NCI-H1092 (cell line): ENCODE data around the gene RASA3.
"Not testable (repeated sequence)": the region's sequence is repeated elsewhere in the genome, so short reads cannot be mapped to it uniquely, and the experiment has no call there.

Source experiments
- DNase-seq: peaks from one replicate; lab custom pipeline; 2025; lab: John Stamatoyannopoulos, UW

The RASA3 gene

DNA sequence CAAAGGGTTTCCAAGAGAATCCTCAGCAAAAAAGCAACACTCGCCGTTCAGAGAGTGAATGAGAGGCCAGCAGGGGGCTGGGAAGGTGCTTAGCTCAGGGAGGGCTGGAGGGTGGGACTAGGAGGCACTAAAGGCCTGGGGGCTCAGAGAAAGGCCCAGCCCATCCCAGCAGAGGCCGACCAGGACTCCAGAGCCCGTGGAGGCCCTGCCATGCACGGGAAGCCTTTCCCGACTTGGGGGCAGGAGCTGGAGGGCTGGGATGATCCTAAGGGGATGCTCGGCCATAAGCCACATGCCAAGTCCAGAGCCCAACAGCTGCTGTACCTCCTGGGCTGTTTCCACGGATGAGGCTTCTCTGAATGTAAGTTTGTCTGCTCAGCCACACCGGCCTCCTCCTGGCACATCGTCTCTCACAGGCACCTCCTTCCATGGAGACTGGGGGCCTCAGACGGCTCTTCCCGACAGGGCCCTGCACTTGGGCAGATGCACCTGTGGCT lies 19.5 kb downstream of the RASA3 start:
- no peak for DNase-seq

DNA sequence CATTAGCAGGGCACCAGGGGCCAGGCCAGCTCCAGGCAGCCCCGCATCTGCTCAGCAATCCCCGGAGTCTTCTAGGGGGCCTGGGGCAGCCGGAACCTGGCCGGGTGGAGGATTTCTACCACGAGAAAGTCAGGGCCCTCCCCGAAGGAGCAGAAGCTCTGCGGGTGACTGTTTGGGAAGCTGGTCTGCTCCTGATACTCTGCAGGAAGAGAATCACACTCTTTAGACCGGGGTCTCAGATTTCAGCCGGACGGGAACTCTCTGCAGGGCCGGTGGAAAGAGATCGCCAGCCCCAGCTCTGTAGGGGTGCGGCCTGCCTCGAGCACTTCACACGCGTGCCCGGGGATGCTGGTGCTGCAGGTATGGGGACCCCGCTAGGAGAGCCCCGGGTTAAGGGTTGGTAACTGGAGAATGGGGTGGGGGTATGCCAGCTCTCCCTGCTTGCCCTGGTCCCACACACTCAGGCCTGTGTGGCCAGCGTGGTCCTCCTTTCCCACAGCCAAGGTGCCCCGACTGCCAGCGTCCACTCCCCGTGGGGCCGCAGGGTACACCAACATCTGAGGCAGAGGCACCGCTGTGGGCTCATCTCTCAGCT lies 20.1 kb downstream of the RASA3 start:
- no peak for DNase-seq

DNA sequence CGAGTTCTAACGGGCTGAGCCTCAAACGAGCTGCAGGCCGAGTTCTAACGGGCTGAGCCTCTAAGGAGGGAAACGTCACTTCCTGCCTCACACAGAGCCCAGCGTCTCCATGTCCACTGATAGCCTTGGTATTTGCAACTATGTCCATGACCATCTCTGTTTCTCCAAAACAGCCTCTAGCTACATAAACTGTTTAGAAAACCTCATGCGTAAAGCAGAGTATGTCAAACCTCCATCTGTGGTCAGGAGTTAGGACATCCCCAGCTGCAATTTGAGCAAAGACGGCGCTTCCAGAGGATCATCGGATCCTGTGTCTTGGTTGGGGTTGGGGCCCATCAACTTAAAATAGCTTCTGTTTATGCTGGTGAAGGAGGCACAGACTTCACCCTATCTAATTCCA lies 20.8 kb downstream of the RASA3 start:
- no peak for DNase-seq

DNA sequence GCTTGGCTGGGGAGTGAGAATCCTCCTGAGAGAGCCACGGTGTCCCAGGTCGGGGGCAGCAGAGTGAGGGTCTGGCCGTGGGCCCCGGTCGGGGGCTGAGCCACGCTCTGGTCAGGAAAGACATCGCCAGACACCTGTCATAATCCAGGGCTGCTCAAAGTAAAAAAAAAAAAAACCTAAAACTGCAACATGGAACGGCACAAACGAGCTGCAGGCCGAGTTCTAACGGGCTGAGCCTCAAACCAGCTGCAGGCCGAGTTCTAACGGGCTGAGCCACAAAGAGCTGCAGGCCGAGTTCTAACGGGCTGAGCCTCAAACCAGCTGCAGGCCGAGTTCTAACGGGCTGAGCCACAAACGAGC lies 21.6 kb downstream of the RASA3 start:
- DNase-seq = not testable (repeated sequence)

DNA sequence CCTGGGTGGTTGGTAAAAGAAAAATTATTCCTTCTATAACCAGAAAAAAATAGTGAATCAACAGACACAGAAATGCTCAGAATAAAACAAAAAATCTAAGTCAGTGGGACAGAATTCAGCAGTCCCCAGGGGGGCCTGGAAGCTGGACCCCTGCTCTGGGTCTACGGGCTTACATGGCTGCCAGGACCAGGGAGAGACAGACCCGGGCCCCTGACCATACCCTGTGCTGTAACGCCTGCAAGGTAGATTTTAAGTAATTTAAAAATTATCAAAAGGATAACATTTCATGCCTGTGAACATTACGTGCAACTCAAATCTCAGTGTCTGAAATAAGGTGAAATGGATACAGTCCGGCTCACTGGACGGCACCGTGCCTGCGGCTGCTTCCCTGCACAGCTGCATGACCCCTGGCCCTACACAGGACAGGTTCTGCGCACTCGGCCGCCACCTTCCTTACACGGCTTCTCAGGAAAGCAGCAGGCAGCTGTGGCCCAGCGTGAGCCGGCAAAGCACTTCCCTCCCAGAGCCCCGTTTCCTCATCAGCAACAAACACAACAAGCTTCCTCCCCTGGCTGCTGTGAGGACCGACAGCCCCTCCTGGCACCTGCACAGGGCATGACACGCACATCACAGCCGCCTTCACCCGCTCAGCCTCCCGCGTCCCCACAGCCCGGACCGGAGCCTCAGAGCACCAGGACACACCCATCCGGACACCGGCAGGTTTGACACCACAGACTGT lies 22.2 kb downstream of the RASA3 start:
- DNase-seq = peak; percentile 14

DNA sequence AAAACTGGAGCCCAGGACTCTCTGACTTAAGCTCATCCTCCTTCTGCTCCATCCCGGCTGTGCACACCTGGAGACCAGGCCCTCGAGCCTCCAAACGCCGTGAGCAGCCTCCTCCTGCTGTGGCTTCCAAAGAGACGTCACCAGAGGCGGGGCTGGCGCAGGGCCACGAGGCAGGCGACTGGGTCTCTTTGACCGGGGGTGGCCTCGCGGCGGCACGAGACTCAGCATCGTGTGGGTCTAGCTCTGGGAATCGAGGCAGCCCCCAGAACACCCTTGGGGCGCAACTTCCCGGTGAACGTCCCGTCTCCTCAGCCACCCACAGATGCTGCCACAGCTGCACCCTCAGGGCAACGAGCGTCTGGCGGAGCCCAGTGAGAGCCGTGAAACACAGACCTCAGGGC lies 22.8 kb downstream of the RASA3 start:
- DNase-seq = peak; percentile 59

DNA sequence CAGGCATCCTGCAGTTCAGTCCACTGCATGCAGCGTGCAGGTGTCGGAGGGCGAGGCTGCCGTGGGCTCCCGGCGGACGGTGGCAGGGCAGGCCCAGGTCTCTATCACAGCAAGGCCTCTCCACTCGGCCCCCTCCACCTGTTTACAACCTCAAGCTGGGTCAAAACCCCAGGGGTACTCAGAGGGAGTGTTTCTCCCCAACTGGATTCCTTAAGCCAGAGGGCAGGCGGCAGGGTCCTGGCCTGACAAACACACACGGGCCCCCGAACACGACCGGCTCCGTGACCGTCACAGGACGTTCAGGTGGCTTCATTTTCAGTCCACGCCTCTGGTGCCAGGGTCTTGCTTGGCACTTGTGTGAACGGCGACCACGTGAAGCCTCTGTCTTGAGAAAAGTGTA lies 23.5 kb downstream of the RASA3 start:
- DNase-seq = no peak

DNA sequence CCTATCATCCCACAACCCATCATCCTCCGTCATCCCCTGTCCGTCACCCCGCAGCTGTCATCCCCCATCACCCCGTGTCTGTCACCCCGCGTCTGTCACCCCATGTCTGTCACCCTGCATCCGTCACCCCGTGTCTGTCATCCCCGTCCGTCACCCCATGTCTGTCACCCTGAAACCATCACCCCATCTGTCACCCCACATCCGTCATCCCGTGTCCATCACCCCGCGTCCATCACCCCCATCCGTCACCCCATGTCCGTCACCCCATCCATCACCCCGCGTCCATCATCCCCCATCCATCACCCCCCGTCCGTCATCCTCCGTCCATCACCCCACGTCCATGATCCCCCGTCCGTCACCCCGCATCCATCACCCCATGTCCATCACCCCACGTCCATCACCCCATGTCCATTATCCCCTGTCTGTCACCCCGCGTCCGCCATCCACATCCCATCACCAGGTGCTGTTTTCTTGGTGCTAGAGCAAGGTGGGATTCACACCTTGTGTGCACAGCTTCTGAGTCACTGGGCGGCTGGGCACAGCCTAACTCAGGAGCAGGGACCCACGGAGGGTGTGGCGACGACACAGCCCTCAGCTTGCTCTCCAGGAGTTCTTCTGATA lies 24.2 kb downstream of the RASA3 start:
- no peak for DNase-seq

DNA sequence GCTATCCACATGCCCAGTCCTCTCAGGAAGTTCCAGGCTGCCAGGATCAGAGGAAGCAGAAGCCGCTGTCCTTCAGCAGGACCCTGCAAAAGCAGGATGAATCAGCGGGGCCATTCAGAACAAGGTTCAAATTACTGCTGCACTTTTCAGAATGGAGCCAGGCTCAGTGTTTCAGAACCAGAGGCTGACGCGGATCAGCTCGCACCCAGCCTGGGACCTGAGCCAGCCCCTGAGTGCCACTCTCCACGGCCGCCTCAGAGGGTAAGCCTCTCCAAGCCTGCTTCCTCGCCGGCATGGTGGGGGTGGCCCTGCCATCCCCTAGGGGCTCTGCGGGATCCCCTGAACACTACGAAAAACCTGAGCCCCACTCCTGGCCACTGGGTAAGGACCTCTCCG lies 24.7 kb downstream of the RASA3 start:
- peak; percentile 76 for DNase-seq

DNA sequence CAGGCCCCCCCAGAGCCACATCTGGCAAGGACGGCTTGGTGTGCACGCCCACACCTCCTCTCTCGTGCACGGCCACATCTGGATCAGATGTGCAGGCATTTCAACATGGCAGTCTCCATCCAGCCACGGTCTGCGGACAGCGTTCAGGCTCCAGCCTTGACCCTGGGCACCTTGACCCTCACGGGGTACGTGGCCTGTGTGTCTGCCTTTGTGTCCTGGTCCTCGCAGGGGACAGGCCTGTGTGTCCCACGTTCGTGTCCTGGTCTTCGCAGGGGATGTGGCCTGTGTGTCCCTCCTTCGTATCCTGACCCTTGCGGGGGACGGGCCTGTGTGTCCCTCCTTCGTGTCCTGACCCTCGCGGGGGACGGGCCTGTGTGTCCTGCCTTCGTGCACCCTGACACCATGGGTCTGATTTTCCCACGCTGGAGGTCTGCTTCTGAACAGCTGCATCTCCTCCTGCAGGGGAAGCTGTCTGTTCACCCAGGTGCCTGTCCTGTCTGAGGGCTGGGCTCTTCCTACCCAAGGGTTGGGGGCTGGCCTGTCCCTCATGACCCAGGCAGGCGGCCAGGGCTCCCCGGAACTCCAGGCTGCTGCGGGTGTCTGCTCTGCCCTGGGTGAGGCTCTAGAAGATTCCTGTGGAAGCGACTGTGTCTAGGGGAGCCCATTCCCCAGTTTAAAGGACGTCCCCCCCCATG lies 25.3 kb downstream of the RASA3 start:
- no peak for DNase-seq

DNA sequence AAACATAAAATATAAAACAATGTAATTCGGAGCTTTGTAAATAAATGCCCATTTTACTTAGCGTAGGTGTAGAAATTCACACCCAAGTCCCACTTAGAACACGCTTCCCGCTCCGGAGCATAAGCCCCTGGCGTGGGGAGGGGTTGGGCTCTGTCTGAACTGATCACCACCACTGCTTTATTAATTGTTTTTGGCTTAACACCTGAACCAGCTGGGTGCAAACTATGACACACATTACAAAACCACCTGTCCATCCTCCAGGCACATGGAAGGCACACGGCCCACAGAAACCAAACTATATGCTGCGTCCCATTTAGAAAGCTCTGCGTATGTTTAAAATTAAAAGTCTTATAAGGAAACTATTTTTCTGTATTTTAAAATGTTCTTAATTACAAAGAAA lies 25.9 kb downstream of the RASA3 start:
- no peak for DNase-seq

DNA sequence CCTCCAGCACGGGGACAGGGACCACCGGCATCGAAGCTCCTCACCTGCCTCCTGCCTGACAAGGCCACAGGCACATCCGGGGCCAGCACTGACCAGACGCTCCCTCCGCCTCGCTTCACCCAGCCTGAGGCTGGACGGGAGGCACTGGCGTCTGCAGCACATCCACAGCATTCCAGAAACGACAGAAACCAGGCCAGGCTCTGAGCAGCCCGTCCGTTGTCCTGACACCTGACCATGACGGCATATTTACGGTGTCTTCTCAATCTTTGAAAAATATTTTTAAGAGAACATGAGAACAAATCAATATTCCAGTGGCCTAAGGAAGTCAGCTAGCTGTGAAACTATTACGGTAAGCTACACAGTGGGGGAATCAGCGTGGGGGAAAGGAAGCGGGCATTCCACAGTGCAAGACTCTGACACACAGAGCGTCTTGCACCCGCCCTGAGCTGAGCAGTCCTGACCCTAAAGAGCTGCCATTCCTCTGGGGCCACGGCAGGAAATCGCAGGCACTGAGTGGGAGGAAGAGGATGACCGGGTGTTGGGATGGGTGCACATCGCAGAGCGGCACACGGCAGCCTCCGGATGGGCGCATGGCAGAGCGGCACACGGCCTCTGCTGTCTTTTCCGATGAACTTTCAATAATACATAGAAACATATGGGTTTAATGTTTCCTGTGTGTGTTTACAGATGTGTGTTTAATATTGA lies 26.8 kb downstream of the RASA3 start:
- DNase-seq = no peak

DNA sequence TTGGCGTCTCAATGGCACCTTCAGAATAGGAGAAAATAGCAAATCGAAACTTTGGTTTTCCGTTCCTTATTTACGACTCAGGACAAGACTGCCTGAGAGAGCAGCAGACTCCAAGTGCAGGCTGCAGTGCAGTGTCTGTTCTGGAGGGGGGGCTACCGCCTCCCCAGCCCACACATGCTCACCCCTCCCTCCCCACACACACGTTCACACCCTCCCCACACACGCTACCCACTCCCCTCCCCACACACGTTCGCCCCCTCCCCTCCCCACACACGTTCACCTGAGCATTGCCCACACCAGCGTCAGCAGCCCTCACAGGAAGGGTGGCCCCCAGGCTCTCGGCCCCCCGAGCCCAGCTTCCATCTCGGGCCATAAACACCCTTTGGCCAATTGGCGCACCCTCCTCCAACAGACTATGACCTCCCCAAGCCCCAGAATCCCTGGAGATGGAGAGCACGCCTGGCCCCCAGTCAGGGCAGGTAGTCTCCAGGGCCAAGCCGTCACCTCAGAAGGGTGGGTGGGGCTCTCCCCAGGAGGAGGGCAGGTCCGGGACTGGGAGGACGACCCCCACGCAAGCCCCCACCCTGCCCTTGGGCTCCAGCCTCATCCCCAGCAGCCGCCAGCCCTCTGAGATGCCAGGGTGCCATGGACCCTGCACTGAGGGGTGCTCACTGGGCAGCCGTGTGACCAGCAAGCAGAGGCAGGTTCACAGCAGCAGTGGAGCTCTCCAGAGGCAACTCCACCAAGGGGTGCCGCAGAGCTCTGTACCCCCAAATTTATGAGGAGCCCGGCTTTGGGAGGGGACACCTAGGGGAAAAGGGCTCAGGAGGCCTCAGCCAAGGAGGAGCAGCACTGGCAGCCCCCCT lies 27.5 kb downstream of the RASA3 start:
- no peak for DNase-seq

DNA sequence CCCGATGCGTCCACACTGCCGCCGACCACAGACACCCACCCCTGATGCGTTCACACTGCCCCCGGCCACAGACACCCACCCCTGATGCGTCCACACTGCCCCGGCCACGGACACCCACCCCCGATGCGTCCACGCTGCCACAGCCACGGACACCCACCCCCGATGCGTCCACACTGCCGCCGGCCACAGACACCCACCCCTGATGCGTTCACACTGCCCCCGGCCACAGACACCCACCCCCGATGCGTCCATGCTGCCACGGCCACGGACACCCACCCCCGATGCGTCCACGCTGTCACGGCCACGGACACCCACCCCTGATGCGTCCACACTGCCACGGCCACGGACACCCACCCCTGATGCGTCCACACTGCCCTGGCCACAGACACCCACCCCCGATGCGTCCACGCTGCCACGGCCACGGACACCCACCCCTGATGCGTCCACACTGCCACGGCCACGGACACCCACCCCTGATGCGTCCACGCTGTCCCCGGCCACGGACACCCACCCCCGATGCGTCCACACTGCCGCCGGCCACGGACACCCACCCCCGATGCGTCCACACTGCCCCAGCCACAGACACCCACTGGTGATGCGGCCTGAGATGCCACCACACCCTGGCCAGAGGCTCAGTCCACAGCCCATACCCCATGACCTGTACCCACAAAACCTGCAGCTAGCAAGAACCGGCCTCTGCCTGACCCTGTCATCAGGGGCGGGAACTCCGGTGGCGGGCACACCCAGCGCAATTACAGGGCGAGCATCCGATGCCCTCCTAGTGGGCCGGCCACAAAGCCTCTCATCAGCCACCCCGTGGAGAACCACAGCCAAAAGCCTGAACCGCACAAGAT lies 28.4 kb downstream of the RASA3 start:
- no peak for DNase-seq

DNA sequence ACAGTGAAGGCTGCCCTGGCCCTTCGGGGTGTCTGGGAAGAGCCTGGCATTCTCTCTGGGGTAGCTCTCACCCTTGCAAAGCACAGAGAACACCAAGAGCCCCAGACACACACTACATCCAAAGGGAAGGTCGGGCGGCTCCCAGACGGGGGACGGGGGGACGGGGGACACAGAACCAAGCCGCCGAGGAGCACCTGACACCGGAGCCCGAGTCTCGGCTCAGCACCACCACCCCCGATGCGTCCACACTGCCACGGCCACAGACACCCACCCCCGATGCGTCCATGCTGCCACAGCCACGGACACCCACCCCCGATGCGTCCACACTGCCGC lies 29.2 kb downstream of the RASA3 start:
- not testable (repeated sequence) for DNase-seq

DNA sequence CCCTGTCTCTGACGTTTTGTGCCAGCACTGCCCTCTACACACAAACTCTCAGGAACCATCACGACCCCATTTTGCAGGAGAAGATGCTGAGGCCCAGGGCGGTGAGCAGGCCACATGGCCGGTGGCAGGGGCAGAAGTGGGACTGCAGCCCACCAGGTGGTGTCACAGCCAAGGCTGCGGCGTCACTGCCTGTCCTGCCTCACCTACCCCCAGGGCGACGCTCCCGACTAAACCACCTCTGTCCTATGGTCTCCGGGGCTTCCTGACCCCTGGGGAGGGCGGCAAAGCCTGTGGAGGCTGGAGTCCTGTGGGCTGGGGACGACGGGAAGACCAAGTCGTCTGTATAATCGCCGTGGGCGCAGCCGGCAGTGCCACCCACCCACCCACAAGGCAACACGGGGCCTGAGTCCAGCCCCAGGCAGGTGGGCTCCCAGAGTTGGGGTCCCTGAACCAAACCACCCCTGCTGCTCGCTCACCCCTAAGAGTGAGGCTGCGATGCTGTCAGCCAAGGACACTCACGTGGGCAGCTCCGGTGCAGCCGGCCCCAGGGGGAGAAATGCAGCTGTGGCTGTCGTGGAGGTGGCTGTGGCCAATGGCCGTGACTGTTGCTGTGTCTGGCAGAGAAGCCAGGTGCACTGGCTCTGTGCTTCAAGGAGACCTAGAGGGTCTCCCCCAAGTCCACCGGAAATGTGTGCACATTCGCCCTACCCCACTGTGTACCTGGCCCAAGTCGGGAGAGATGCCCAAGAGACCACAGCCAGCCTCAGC lies 29.7 kb downstream of the RASA3 start:
- no peak for DNase-seq

DNA sequence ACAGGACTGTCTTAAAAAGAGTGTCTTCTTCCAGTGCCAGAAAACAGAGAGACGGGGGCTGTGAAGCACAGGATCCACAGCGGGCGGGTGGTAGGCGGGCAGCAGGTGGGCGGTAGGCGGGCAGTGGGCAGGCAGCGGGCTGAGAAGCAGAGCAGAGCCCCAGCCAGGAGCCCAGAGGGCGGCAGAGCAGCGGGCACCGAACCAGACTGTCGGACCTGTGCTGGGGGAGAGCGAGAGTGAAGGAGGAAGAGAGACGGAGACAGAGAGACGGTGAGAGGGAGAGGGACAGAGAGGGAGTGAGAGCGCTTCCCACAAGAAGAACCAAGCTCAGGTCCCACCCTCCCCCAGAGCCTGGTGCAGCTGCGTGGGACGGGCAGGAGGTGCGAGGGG lies 30.3 kb downstream of the RASA3 start:
- no peak for DNase-seq

DNA sequence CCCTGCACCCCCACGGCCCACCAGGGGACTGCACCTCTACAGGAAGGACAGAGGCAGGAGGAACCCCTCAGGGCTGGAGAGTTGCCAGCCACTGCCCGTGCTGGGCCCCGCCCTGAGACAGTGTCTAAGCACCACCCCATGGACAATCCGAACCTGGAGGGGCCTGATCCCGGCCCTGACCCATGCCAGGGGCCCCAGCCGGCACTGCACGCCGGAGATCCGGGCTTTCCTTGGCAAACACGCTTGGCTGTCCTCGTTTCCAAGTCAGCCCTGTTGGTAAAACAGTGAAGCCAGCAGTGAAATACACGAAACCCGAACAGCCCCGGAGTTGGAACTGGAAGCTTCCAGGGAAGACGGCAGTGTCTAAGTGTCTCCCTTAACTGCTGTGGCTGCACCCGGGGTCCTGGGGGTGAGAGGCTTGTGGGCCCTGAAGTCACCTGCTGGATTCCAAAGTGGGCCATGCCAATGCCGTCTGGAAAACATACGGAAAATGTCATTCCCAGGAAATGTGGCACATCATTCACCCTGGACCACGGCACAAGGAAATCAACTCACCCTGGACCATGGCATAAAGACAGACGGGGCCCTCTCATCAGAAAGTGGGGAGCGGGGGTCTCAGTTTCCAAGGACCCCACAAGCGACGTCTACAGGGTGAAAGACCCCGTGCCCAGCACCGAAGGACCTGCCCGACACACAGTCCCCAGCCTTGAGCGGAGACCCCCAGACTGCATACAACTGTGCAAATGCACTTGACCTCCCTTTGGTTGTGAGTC lies 30.9 kb downstream of the RASA3 start:
- DNase-seq = no peak
